Psoas muscle (tissue), 8 donors: Measurements from ENCODE around the gene GORASP1. TPM values are rescaled to one million over a fixed set of nuclear protein-coding genes. Genes with fewer than 3 reads are reported as not detected.

Experiments used
- ATAC-seq, 4 donors: fragments of 200-7000 bp; cut with Tn5 transposase; one replicate each; pipeline ENCODE4 v1.9.1; 2020; ENCODE audit warnings: moderate library complexity in 3 of 4, mild to moderate bottlenecking in 2 of 4
- DNase-seq, 2 donors: peaks; one replicate each; pipeline ENCODE4 v3.0.0-alpha.2; 2020
- H3K27ac ChIP-seq: fragments of 200-600 bp; one replicate; pipeline ENCODE4 v1.8.0; 2022
- H3K27me3 ChIP-seq, 3 donors: fragments of 200-600 bp in 1 of 3; one replicate each; pipeline versions ENCODE4 v1.6.1 to v1.8.0; 2013 to 2022; ENCODE audit warnings: low read length in 2 of 3, mild to moderate bottlenecking in 2 of 3, moderate library complexity in 1 of 3; ENCODE audit not compliant: insufficient read depth in 3 of 3
- H3K36me3 ChIP-seq, 2 donors: fragments of 200-600 bp in 1 of 2; one replicate each; pipeline versions ENCODE4 v1.6.1 to v1.8.0; 2013 to 2022; ENCODE audit warnings: low read depth in 1 of 2, mild to moderate bottlenecking in 1 of 2, moderate library complexity in 1 of 2; ENCODE audit not compliant: insufficient read depth in 1 of 2
- H3K4me1 ChIP-seq: fragments of 200-600 bp; one replicate; pipeline ENCODE4 v1.8.0; 2022
- H3K4me3 ChIP-seq: fragments of 200-600 bp; one replicate; pipeline ENCODE4 v1.8.0; 2022; ENCODE audit warnings: mild to moderate bottlenecking
- H3K9me3 ChIP-seq: fragments of 200-600 bp; one replicate; pipeline ENCODE4 v1.8.0; 2022
- WGBS, 3 donors: extraction: QIAGEN DNeasy Blood & Tissue Kit; methylation state at CpG; one replicate each; pipeline versions ENCODE4 v1.1.6 to v1.1.7; 2013; 5-methylcytosine and 5-hydroxymethylcytosine counted together
- intact Hi-C, 2 donors: fragments of 100-400 bp; cut with DNase I; formaldehyde crosslinking; loops; one replicate each; pipeline versions ENCODE4 v1.11.0 to v1.14.2; 2022
- polyA plus RNA-seq, 3 donors: library from polyadenylated mRNA; stranded (reverse); fragments of 200-250 nt; gene quantifications; one replicate each; pipeline ENCODE4 v1.2.3, GENCODE V29; 2013
- total RNA-seq, 4 donors: library from RNA; stranded (reverse); fragmentation: NEBNext Ultra II Directional in 2 of 4; extraction: Animal tissue kit (Norgen Biotek cat#: 25700) in 2 of 4; gene quantifications; one replicate each; pipeline versions ENCODE4 v1.2.1 to v1.2.4, GENCODE V29; 2021 to 2023
- TF ChIP-seq, protein P1 (sequence below): fragments of 200-600 bp; IDR thresholded peaks from one replicate; pipeline ENCODE4 v1.8.0; 2022; ENCODE audit warnings: antibody characterized with exemption
- donor health status: healthy with polysubstance abuse.
- donor health status: DM: no; HTN: no; CAD: no; lungs with moderate emphysema.
- donor health status: Bipolar disorder and iron deficiency.
- donor health status: healthy.
- donor health status: DM: yes; HTN: yes; CAD: no.
- donor health status: DM: no; HTN: no; CAD: no.
- donor health status: DM: no; HTN: no; CAD: no.
- donor health status: DM: yes; HTN: yes; CAD: no.

The GORASP1 gene
- total and polyA plus RNA-seq, 7 donors, result 27.3 to 46.7 (median 37.3) TPM

DNA sequence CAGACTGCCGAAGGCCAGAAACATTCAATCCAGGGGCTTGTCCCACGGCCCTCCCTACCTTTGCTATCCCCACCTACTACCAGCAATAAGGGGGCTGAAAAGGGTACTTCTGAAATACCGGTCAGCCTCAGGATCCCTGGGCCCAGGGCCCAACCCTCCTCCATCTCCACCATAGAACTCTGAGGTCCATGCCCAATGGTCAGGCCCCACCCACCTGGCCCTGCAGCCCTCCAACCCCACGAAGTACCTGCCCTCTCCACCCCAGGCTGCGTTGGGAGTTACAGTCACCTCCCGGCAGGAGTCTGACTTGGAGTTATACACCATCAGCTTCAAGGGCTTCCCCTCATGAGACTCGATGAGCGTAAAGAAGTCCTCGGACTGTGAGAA is 6.9 kb downstream of the GORASP1 start:
- H3K36me3 ChIP-seq, result peaks cover 11 to 55% of the 10 kb centered on the region in 2 donors

DNA sequence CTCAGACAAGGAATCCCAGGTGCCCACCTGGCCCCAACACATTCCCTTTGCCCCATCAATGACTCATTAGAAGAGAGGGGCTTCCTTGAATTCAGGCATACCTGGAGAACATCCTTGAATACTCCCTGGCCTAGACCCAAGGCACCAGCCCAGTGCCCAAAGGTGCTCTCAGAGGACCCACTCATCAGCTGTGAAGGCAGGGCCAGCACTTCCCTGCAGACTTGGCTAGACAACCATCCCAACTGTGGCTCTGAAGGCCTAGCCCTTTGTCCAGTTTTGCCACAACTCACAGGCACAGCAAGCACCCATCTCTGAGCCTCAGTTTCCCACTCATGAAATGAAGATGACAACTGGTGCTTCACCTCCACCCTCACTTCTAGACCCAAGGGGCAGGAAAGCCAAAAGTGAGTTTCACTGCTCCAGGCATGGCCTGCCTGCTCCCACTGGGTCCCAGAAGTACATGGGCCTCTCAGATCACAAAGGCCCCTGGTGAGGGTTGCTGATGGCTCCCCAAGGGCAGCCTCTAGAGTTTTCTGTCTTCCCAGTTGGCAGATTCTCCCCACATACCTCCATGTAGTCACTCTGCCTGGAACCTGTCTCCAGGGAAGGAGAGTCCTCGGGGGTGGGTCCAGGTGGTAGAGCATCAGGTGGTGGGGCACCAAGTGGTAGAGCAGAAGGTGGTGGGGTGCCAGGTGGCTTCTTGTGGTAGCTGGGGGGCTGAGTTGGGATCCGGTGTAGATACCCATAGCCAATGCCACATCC is 7.5 kb downstream of the GORASP1 start:
- Histone ChIP-seq H3K27me3 (no peaks in the 10 kb centered on the region), H3K4me3 (no peak overlapping the region), H3K36me3 (peaks cover 14 to 61% of the 10 kb centered on the region in 2 donors), H3K4me1 (peaks cover 12% of the 10 kb centered on the region), H3K27ac (no peak overlapping the region), H3K9me3 (no peaks in the 10 kb centered on the region)
- ATAC-seq (no peak), DNase-seq (no peak)
- TF ChIP-seq, protein P1, sequence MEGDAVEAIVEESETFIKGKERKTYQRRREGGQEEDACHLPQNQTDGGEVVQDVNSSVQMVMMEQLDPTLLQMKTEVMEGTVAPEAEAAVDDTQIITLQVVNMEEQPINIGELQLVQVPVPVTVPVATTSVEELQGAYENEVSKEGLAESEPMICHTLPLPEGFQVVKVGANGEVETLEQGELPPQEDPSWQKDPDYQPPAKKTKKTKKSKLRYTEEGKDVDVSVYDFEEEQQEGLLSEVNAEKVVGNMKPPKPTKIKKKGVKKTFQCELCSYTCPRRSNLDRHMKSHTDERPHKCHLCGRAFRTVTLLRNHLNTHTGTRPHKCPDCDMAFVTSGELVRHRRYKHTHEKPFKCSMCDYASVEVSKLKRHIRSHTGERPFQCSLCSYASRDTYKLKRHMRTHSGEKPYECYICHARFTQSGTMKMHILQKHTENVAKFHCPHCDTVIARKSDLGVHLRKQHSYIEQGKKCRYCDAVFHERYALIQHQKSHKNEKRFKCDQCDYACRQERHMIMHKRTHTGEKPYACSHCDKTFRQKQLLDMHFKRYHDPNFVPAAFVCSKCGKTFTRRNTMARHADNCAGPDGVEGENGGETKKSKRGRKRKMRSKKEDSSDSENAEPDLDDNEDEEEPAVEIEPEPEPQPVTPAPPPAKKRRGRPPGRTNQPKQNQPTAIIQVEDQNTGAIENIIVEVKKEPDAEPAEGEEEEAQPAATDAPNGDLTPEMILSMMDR, result no peak
- intact Hi-C loops, result loop anchor here (10.0 kb wide), 2 partner anchors 285 to 295 kb away; partner anchors contain the start of gene SLC25A38 (in 1 of the 2)
- 90 to 94% (median 91%) methylated on average over 2 of the region's 2 CpGs for WGBS, 3 donors

More for the DNA sequence above, 6.9 kb downstream of the GORASP1 start:
- H3K4me1 ChIP-seq, result peaks cover 18% of the 10 kb centered on the region
- DNase-seq (no peak), ATAC-seq (no peak)
- H3K4me3 ChIP-seq, result no peak overlapping the region
- no peaks in the 10 kb centered on the region for H3K9me3 ChIP-seq
- H3K27ac ChIP-seq, result no peak overlapping the region
- H3K27me3 ChIP-seq, result no peaks in the 10 kb centered on the region
- 85 to 92% (median 89%) methylated on average over 9 of the region's 9 CpGs for WGBS, 3 donors
- intact Hi-C loops, result loop anchor here (10.0 kb wide), 2 partner anchors 284 to 294 kb away; partner anchors contain the start of gene SLC25A38 (in 1 of the 2)
- TF ChIP-seq, protein P1, result no peak

DNA sequence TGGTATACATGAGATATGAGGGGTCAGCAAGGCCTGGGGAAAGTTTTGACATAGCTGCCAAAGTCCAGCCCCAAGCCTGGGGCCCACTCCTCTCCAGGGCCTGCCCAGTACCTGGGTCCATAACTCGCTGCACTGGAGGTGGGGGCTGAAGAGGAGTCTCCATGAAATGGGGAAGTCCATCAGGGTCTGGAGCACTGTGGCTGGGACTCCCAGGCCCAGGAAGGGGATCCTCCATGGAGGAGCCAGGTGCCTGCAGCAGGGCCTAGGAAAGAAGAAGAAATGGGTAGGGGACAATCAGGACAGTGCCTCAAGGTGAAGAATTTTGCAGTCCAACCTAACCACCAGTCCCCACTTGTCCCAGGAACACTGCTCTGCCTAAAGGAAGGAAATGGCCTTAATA is 8.2 kb downstream of the GORASP1 start:
- 85 to 94% (median 91%) methylated on average over 1 of the region's 1 CpG for WGBS, 3 donors
- H3K4me1 ChIP-seq, result peaks cover 8% of the 10 kb centered on the region

DNA sequence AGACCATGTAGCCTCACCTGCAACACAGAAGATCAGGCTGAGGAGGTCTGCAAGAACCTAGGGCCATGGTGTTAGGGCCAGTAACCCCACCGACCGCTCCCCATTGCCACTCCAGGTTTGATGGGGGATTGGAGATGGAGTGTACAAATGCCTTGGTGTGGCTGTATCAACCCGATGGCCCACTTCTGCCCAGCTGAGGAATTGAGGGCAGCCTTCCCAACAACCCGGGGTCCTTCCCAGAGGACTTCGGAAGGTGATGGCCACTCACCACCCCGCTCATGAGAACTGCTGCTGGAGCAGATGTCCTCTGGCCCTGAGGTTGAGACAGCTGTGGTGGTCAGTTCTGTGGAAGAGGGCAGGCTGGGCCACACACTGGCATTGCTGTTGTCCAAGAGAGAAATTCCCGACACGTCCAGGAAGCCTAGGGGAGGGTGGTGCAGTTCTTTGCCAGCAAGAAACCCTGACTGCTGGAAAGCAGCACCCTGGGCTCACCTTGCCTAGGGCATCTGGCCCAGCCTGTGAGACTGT is 8.9 kb downstream of the GORASP1 start:
- TF ChIP-seq, protein P1, result no peak
- ATAC-seq (no peak), DNase-seq (no peak)
- H3K9me3 ChIP-seq, result no peaks in the 10 kb centered on the region
- H3K4me1 ChIP-seq, result peaks cover 3% of the 10 kb centered on the region
- peaks cover 16 to 75% of the 10 kb centered on the region in 2 donors for H3K36me3 ChIP-seq
- H3K27me3 ChIP-seq, result no peaks in the 10 kb centered on the region
- intact Hi-C loops, result no loop called here
- 68 to 78% (median 72%) methylated on average over 8 of the region's 8 CpGs for WGBS, 3 donors
- no peak overlapping the region for H3K27ac ChIP-seq
- H3K4me3 ChIP-seq, result no peak overlapping the region

More for the DNA sequence above, 8.2 kb downstream of the GORASP1 start:
- TF ChIP-seq, protein P1, result no peak
- H3K36me3 ChIP-seq, result peaks cover 14 to 67% of the 10 kb centered on the region in 2 donors
- DNase-seq (no peak), ATAC-seq (no peak)
- H3K9me3 ChIP-seq, result no peaks in the 10 kb centered on the region
- no peaks in the 10 kb centered on the region for H3K27me3 ChIP-seq
- no peak overlapping the region for H3K27ac ChIP-seq
- intact Hi-C loops, result no loop called here
- H3K4me3 ChIP-seq, result no peak overlapping the region
